CD4-positive, alpha-beta T cell treated with Interleukin-6 at 100 ng/mL for 8 hours (primary cell): ENCODE data around the gene DYNC1H1.
"Not testable (repeated sequence)": the region's sequence is repeated elsewhere in the genome, so short reads cannot be mapped to it uniquely, and the experiment has no call there.

ENCODE experiments used
- DNase-seq: peaks from one replicate; pipeline ENCODE4 v3.0.0-alpha.2; 2020; ENCODE audit warnings: mixed read lengths, low spot score

DYNC1H1 gene

DNA sequence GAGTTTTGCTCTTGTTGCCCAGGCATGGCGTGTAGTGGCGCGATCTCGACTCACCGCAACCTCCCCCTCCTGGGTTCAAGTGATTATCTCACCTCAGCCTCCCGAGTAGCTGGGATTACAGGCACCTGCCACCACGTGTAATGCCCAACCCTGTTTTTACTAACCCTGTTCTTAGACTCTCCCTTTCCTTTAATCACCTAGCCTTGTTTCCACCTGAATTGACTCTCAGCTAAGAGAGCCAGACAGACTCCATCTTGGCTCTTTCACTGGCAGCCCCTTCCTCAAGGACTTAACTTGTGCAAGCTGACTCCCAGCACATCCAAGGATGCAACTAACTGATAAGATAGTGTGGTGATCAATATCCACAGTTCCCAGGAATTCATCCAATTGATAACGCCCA lies 100.2 kb downstream of the DYNC1H1 start:
- DNase-seq: not testable (repeated sequence)

DNA sequence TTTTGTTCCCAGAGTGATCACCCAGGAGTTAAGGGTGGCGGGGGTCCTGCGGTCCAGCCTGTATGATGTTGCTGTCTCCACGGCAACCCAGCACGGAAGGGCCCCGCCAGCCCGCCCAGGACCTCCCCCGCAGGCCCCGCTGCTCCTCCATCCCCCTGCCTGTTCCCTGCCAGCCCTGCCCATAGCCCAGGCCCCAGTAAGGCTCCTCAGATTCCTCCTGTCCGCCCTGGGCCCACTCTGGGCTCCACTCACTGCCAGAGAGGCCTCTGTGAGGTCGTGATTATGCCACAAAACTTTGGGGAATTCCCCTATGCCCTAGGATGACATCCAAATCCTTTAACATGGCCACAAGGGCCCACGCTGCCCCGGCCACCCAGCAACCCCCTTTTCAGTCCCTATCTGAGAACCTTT lies 101.7 kb downstream of the DYNC1H1 start:
- no peak for DNase-seq

DNA sequence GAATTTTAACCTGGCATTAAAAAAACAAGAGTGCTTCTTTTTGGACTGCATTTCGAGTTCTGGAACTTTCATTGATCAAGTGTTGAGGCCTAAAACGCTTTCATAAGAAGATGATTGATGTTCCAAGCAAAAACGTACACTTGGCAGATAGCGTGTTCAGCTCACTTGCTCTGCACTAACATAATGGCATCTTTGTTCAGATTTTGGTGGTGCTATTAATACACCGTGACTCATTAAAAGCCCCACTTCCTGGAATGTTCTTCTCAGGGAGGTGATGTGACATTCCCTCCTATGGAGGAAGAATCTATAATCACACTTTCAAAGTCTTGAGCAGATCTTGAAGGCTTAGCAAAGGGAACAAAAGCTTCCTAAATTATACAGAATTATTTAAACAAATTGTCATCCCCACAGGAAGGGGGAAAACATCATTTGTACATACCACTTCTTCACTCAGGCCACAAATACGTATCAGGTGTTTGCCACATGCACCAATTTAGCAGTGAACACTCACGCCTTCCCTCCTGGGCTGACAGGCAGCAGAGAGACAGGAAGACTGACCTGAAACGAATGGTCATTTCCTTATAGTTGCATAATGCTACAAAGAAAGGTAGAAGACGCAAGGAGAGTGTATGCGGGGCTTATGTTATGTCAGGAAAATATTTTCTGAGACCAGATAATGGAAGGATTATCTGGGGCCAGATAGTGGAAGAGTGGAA lies 107.1 kb downstream of the DYNC1H1 start:
- DNase-seq: no peak

DNA sequence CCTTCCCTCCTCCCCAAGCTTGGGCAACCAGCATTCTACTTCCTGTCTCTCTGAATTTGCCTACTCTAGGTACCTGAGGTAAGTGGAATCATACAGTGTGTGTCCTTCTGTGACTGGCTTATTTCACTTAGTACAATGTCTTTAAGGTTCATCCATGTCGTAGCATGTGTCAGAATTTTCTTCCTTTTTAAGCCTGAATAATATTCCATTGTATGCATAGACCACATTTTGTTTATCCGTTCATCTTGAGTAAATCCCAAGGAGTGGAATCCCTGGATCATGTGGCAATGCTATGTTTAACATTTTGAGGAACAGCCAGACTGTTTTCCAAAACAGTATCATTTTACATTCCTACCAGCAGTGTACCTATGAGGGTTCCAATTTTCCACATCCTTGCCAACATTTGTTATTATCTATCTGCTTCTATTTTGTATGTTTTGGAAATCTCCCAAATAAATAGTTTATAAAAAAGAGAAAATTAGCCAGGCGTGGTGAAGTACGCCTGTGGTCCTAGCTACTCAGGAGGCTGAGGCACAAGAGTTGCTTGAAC lies 110.1 kb downstream of the DYNC1H1 start:
- DNase-seq: no peak

DNA sequence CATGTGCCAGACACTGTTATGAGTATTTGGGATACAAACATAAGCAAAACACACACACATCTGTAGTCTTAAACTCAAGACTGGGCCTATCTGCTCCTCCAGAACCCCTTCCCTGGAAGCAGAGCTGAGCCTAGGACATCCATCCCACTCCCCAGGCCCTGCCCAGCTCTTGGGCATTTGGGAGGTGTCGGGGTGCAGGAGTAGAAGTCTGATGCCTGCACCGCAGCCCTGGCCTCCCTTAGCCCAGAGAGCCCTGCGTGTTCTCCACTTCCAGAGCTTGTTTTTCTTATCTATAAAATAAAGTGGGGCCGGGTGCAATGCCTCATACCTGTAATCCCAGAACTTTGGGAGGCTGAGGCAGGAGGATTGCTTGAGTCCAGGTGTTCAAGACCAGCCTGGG lies 110.8 kb downstream of the DYNC1H1 start:
- DNase-seq: no peak

DNA sequence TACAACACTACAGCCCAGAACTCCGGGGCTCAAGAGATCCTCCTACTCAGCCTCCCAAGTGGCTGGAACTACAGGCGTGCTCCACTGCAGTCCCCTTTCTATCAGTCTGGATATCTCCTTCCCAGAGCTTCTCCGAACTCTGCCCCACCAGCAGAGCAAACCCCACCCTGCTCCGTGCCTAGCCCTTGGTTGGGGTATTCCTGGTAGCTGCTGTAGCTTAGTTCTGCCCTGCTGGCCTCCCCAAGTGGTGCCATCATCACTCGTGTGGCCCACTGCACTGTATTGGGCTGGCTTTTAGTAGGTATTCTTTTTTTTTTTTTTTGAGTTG lies 113.0 kb downstream of the DYNC1H1 start:
- DNase-seq: no peak

DNA sequence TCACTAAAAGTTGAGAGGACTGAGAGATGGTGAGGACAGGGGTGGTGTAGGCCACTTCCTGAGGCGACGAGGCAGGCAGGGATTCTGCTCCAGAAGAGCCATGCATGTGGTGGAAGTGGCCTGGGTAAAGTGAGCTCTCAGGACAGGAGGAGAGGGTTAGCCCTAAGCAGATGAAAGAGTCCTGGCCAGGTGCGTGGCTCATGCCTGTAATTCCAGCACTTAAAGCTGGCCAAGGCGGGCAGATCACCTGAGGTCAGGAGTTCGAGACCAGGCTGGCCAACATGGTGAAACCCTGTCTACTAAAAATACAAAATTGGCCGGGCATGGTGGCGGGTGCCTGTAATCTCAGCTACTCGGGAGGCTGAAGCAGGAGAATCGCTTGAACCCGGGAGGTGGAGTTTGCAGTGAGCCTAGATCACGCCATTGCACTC lies 114.0 kb downstream of the DYNC1H1 start:
- DNase-seq: not testable (repeated sequence)

DNA sequence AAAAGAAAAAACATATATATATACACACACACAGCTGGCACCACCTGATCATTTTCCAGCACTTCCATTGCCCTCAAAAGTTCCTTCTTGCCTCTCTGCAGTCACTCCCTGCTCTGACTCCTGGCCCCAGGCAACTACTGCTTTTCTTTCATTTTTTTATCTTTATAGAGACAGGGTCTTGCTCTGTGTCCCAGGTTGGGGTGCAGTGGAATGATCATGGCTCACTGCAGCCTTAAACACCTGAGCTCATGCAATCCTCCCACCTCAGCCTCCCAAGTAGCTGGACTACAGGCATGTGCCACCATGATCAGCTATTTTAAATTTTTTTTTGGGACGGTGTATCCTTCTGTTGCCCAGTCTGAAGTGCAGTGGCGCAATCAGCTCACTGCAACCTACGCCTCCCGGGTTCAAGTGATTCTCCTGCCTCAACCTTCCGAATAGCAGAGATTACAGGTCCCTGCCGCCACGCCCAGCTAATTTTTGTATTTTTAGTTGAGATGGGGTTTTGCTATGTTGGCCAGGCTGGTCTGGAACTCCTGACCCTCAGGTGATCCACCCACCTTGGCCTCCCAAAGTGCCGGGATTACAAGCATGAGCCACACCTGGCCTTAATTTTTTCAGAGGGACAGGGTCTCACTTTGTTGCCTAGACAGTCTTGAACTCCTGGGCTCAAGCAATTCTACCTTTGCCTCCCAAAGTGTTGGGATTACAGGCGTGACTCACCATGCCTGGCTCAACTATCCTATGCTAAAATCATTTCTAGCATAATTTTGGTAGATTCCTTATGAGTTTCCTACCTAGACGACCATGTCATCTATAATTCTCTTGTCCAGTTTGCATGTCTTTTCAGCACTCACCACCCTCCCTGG lies 114.7 kb downstream of the DYNC1H1 start:
- DNase-seq: no peak

DNA sequence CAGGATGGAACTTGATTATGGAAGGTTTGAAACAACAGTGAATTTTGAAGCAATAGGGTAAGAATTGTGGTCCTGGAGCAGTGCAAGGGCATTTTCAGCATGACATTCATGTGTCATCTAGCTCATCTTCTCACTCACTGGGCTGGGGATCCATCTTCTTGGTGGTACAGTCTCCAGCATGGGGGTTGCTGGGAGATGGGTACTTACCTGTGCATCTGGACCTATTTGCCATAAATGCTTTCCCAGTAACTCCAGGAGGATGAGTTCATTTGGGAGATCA lies 115.3 kb downstream of the DYNC1H1 start:
- no peak for DNase-seq

DNA sequence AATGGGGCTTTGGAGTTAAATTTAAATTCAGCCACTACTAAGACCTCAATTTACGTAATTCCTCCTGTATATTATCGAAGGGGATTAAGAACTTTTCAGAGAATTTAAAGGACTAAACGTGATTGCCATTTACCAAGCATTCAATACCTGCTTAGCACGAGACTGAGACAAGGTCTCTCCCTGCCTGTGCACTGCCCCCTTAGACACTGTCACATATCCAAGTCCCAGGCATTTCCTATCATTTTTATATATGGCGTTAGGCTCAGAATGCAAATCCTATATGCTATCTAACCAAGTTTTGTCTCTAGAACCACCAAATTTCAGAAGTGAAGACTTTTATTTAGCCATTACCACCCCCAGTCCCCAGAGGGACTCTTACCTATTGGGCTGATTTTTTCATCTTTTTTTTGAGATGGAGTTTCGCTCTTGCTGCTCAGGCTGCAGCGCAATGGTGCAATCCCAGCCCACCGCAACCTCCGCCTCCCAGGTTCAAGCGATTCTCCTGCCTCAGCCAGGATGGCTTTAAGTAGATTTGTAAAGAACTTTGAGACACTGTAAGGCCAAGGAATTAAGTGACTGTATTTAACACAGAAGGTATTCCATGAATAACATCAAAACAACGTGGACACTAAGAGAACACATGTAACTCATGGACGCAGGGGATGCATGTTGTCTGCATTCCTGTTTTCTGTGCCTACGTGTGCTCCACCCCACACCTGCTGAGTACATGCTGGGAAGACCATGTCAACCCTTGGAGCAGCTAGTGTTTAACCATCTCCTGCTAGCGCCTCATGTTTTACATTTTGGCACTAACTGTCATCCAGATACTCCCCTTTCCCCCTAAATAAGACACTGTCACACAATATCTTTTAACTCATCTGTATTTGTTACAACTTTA lies 116.1 kb downstream of the DYNC1H1 start:
- no peak for DNase-seq

DNA sequence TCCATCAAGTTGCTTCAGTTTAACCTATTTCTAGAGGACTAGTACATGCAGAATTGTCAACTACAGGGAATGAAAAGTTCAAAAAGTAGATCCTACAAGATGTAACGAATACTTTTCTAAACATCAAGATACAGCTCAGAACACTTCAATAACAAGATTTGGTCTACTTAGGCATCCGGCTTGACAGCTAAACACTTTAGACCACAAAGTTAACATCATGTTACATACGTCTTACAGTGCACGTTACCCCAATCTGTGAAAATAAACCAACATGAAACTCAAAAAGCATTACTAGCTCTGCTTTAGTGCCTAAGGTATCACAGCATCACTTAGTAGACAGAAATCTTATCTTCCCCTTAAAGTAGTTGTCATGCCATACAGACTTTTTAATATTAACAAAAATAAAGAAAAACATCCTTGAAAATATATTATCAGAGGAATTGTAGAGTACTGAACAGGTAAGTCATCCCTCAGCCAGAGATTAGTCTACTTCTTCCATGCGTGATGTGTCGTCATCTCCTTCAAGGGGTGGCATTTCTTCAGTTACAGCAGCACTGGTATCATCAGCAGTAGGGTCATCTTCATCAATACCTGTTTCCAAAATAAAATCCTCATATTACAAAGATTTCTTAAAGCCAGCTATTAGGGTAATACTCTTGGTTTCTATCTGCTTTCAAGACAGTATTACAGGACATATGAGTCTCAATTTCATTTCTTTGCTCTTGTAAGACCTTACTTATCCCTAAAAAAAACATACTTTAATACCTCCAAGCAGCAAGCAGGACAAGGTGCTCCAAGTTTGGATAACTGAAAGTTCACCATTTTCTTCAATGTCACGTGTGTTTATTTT lies 117.1 kb downstream of the DYNC1H1 start:
- no peak for DNase-seq

DNA sequence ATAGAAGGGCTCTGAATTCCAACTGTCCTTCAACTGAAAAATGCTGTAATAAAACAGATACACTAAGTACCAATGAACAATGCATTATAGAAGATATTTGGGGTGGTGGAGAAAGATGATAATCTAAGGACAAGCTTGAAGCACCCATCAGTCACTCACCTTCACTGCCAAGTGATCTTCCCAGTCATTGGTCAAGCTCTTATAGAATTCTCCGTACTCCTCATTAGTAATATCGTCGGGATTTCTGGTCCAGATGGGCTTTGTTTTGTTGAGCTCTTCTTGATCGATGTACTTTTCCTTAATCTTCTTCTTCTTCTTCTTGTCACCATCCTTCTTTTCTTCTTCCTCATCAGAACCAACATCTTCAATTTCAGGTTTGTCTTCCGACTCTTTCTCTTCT lies 120.1 kb downstream of the DYNC1H1 start:
- not testable (repeated sequence) for DNase-seq

DNA sequence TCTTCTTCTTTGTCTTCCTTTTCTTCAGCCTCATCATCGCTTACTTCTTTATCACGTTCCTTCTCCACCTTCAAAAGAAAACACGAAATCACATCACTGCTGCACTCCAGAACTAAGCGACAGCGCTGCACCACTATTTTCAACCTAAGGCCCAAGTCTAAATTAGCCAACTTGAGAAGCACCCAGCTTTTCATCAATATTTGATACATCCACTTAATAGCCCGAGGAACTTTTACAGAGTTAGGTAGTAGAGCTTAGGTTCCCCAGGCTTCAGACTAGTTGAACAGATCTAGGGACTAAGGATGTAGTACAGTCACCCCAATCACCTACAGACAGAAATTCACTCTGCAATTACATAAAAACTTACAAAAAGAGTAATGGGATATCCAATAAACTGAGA lies 120.6 kb downstream of the DYNC1H1 start:
- no peak for DNase-seq

DNA sequence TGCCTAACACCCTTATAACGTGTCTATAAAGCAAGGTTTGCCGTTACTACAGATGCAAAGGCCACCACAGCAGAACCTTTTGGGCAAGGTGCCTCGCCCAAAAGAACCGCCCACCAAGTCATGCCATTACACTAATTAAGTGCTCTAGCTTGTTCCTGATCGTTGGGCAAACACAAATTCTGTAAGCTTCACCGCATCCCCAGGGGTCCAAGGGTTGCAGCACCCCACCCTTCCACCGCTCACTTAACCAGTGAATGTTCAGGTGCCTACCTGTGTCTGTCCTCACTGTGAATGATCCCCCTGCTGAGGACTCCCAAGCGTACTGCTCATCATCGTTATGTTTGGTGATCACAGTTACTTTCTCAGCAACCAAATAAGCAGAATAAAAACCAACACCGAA lies 121.1 kb downstream of the DYNC1H1 start:
- DNase-seq: no peak

DNA sequence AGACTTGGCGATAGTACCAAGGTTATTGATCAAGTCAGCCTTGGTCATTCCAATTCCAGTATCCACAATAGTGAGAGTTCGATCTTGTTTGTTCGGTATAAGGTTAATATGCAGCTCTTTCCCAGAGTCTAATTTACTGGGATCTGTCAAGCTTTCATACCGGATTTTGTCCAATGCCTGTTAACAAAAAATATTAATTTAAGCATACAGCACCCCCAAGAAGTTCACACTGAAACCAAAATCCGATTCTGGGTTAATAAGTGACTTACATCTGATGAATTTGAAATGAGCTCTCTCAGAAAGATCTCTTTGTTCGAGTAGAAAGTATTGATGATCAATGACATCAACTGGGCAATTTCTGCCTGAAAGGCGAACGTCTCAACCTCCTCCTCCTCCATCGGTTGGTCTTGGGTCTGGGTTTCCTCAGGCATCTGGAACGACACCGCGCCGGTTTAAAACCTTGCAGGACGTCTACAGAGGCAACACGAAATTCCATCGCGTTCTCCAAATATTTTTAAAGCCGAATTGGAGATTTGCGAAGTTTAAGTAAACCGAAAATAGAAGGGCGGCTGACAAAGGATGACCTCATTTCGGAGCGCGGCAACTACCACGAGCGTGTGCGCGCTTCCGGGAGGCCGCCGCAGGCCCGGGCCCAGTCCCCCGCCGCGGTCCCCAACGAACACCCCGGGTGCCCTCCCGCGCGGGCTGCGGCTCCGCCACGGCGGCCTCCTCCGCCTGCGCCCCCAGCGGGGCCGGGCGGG lies 121.8 kb downstream of the DYNC1H1 start:
- DNase-seq: peak; percentile 61

DNA sequence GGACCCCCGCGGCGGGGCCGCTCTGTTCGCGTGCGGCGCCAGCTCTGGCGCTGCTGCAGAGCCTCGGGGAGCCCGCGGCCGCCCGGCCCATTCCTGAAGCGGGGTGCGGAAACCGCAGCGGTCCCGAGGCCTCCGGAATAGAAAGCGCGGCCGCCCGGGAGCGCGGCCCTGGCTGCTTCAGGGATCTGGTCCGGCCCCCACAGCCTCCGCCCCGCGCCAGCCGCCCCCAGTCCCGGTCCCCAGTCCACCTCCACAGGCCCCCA lies 122.3 kb downstream of the DYNC1H1 start:
- DNase-seq: no peak

DNA sequence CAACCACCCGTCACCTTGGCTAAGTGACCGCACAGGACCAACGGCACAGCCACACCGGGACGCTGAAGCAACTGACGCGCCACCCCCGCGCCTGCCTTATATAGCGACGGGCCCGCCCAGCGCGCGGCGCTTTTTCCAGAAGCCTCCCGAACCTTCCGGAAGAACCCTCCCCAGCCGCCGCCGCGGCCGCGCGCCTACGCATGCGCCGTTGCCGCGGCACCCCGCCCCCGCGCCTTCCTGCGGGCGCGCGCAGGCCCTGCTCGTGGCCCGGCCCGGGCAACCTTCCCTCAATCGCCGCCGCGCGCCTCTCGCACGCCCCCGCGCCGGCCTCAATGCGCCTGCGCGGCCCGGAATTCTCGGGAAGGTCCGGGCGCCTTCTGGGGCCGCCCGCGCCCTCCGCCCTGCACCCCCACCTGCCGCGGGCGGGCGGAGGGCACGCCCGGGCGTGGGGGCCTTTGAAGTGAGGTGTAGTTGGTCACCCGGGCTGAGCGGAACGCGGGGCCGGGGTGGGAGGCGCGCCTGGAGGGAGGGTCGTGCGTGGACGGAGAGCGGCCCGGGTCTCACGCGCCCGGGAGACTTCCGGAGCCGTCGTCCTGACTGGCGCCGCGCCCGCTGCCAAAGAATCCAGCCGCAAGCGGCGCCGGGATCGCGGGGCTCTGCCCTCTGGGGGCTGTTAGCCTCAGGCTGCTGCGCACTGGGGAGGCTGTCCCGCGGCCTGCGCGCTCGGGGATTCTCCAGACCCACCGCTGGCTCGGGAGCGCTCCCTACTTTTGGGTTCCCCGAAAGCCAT lies 122.8 kb downstream of the DYNC1H1 start, which contains the start of gene HSP90AA1:
Gene HSP90AA1 (minus strand): TSS at position 73 of the 790 bp plus-strand sequence. CDS start 666 bp downstream, outside the sequence.
- peak; percentile 92 for DNase-seq

DNA sequence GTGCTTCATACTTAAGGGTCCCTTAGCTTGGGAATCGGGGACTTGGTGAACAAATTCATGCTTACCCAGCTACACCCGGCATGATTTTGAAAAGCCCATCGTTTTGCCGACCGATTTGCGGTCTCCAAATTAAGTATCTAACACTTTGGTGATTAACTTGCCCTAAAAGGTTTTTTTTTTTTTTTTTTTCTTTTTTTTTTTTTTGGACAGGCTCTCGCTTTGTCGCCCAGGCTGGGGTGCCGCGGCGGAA lies 123.3 kb downstream of the DYNC1H1 start:
- no peak for DNase-seq

DNA sequence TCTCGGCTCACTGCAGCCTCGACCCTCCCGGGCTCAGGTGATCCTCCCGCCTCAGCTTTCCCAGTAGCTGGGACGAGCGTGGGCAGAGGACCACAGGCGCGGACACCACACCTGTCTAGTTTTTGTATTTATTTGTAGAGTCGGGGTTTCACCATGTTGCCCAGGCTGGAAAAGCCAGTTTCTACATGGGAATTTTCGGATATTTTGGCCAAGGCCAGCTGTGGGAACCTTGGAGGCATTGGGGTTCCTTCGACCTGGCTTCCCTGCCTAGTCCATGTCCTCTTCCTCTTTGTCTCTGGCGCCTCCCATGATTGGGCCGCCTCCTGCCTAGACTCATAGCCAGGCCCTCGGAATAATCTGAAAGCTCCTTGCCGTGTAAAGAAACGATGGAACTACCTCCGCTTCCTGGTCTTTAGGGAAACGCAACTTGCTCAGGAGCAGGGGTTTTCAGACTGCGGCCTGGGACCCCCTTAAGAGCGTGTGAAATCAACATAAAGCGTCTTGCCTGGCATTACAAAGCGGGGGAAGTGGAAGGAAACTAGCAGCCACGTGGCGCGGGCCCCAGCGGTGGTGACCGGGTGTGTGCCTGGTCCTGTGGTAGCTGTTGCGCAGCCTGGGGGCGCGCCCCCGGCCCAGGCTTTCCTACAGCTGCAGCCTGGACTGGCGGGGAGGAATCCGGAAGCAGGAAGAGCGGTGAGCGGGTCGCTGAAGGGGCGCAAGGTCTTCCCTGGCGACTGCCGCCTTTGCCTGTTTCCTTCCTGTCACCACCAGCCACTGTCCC lies 123.8 kb downstream of the DYNC1H1 start:
- DNase-seq: peak; percentile 47
